ENCODE data around the gene PEAK3. TPM values are rescaled to one million over a fixed set of nuclear protein-coding genes. Genes with fewer than 3 reads are reported as not detected.

Gene PEAK3
- total and polyA plus RNA-seq, 3 experiments from 2014 or later, result 0.79 TPM; not detected in 2

DNA sequence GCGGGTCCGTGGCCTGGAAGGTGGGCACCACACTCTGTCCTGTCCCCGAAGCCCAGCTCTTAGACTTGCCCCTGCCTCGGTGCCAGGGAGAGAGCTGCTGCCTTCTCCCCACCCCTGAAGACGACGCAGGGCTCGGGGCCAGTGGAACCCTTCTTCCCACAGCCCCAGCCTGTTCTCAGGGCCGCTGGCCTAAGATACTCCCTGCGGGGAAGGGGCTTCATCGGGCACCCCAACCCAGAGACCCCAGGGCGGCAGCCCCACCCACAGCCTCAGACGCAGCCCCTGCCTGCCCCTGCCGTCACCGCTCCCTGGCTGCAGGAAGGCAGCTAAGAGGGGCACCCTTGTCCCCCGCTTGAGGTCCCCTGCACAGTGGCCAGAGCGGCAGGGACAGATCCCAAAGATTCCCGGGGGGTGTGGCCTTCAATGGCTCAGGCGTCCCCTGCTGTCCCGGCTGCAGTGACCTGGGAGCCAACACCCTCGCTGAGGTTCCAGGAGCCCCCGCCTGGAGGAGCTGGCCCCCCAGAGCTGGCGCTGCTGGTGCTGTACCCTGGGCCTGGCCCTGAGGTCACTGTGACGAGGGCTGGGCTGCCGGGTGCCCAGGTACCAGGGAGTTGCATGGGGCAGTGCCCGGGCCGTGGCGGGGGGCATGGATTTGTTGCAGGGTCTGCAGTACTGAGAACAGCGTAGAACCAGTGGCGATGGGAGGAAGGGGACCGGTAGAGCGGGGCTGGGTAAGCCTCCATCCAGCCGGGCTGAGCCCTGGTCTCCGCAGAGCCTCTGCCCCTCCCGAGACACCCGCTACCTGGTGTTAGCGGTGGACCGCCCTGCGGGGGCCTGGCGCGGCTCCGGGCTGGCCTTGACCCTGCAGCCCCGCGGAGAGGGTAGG, 31.9 kb downstream of the PEAK3 start:
- peaks cover 21% of the 10 kb centered on the region for H3K36me3 ChIP-seq (ENCODE audit: insufficient read depth, low read length)
- no peak for DNase-seq
- no peak overlapping the region for H3K27ac Mint-ChIP-seq
- H3K27ac ChIP-seq (ENCODE audit: low read depth, low read length), result no peak overlapping the region
- H3K36me3 Mint-ChIP-seq, result peaks cover 0 to 29% (median 0%) of the 10 kb centered on the region in 3 donors
- peaks cover 15% of the 10 kb centered on the region for H3K4me1 ChIP-seq (ENCODE audit: insufficient read depth, low read length)
- H3K4me3 Mint-ChIP-seq, result peak overlapping the region in 3 of 7 donors; percentile 13 to 37 (median 24)
- no peaks in the 10 kb centered on the region for H3K9me3 ChIP-seq (ENCODE audit: low read length)
- no peak overlapping the region for H3K4me3 ChIP-seq (ENCODE audit: low read length)
- ChIA-PET POLR2A (interaction anchor here (1.0 to 8.2 kb wide), 2 partner anchors 8 to 11 kb away, joined by 3 to 69 read pairs; no protein-coding TSS in a partner anchor), CTCF (interaction anchor here (0.9 to 1.7 kb wide), 4 partner anchors 9 to 13 kb away, joined by 3 to 7 read pairs (median 4); no protein-coding TSS in a partner anchor)
- peaks cover 0 to 1% (median 0%) of the 10 kb centered on the region in 5 donors for H3K9me3 Mint-ChIP-seq
- peaks cover 0 to 21% (median 4%) of the 10 kb centered on the region in 3 donors for H3K4me1 Mint-ChIP-seq
- peaks cover 10% of the 10 kb centered on the region for H3K27me3 ChIP-seq (ENCODE audit: insufficient read depth, low read length, poor library complexity, severe bottlenecking)
- peaks cover 0 to 2% of the 10 kb centered on the region in 2 donors for H3K27me3 Mint-ChIP-seq

DNA sequence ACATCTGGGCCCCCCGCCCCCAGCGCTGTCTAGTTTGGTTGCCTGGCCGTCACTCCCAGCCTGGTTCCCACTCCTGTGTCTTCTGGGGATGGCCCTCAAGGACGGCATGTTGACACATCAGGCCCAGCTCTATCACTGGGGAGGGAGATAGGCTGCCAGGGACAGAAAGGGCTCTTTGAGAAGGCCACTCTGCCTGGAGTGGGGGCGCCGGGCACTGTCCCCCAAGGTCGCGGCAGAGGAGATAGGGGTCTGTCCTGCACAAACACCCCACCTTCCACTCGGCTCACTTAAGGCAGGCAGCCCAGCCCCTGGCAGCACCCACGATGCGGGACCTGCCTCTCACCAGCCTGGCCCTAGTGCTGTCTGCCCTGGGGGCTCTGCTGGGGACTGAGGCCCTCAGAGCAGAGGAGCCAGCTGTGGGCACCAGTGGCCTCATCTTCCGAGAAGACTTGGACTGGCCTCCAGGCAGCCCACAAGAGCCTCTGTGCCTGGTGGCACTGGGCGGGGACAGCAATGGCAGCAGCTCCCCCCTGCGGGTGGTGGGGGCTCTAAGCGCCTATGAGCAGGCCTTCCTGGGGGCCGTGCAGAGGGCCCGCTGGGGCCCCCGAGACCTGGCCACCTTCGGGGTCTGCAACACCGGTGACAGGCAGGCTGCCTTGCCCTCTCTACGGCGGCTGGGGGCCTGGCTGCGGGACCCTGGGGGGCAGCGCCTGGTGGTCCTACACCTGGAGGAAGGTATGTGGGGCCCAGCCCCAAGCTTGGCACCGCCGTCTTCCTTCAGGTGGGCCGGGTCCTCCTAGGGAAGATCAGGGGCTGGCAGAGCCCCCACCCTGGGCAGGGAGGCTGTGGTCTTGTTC, 32.7 kb downstream of the PEAK3 start, which contains the start of gene AMH:
Gene AMH, plus strand, starts transcription at position 314 of the 857 bp plus-strand sequence. Its CDS starts 10 bp downstream, at position 324.
- DNase-seq, result no peak
- Mint-ChIP-seq H3K27me3 (peaks cover 0 to 2% of the 10 kb centered on the region in 2 donors), H3K9me3 (peaks cover 0 to 1% (median 0%) of the 10 kb centered on the region in 5 donors), H3K4me1 (peaks cover 0 to 21% (median 4%) of the 10 kb centered on the region in 3 donors), H3K36me3 (peaks cover 0 to 37% (median 0%) of the 10 kb centered on the region in 3 donors), H3K27ac (no peak within 1 kb of the TSS), H3K4me3 (peak within 1 kb of the TSS in 3 of 7 donors; percentile 13 to 32 (median 24))
- peaks cover 15% of the 10 kb centered on the region for H3K4me1 ChIP-seq (ENCODE audit: insufficient read depth, low read length)
- peaks cover 10% of the 10 kb centered on the region for H3K27me3 ChIP-seq (ENCODE audit: insufficient read depth, low read length, poor library complexity, severe bottlenecking)
- POLR2A ChIA-PET, result interaction anchor here (1.0 to 8.2 kb wide), 2 partner anchors 9 to 10 kb away, joined by 3 to 69 read pairs; no protein-coding TSS in a partner anchor
- no peak within 1 kb of the TSS for H3K4me3 ChIP-seq (ENCODE audit: low read length)
- H3K36me3 ChIP-seq (ENCODE audit: insufficient read depth, low read length), result peaks cover 30% of the 10 kb centered on the region
- CTCF ChIA-PET, result interaction anchor here (0.9 to 1.7 kb wide), 4 partner anchors 9 to 13 kb away, joined by 3 to 7 read pairs (median 4); no protein-coding TSS in a partner anchor
- no peaks in the 10 kb centered on the region for H3K9me3 ChIP-seq (ENCODE audit: low read length)
- no peak within 1 kb of the TSS for H3K27ac ChIP-seq (ENCODE audit: low read depth, low read length)

DNA sequence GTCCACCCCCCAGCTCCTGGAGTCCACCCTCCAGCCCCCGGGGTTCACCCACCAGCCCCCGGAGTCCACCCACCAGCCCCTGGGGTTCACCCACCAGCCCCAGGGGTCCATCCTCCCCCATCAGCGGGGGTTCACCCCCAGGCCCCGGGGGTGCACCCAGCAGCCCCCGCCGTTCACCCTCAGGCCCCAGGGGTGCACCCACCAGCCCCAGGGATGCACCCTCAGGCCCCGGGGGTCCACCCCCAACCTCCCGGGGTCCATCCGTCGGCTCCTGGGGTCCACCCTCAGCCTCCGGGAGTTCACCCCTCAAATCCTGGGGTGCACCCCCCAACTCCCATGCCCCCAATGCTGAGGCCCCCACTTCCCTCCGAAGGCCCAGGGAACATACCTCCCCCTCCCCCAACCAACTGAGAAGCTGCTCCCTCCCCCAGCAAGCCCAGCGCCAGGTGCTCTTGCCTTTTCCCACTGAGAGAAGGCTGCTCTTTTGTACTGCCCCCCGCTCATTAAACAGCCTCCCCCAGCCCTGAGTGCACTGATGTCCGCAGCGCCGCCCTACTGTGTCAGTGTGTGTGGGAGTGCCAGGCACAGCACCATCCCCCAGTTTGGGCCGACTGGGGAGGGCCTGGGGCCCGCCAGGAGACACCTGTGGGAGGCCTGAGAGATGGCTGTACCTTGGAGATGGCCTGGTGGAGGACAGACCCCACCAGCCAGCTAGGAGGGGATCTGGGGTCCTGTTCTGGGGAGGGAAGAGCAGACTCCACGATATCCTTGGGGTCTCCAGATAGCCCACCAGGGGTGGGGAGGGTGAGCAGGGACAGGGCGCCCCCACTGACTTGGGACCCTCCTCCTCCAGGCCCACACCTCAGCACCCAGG, 33.6 kb downstream of the PEAK3 start:
- Mint-ChIP-seq H3K27me3 (peaks cover 0 to 2% of the 10 kb centered on the region in 2 donors), H3K9me3 (peaks cover 0 to 1% (median 0%) of the 10 kb centered on the region in 5 donors), H3K36me3 (peaks cover 0 to 45% (median 0%) of the 10 kb centered on the region in 3 donors), H3K4me3 (no peak overlapping the region), H3K4me1 (peaks cover 0 to 16% (median 1%) of the 10 kb centered on the region in 3 donors), H3K27ac (no peak overlapping the region)
- ChIA-PET POLR2A (interaction anchor here (1.0 to 8.2 kb wide), 2 partner anchors 9 to 10 kb away, joined by 3 to 69 read pairs; no protein-coding TSS in a partner anchor), CTCF (interaction anchor here (1.7 kb wide), 1 partner anchor 10 kb away, joined by 7 read pairs; no protein-coding TSS in a partner anchor)
- Histone ChIP-seq H3K4me3 (ENCODE audit: low read length) (no peak overlapping the region), H3K4me1 (ENCODE audit: insufficient read depth, low read length) (peaks cover 17% of the 10 kb centered on the region), H3K9me3 (ENCODE audit: low read length) (no peaks in the 10 kb centered on the region), H3K36me3 (ENCODE audit: insufficient read depth, low read length) (peaks cover 38% of the 10 kb centered on the region), H3K27ac (ENCODE audit: low read depth, low read length) (no peak overlapping the region), H3K27me3 (ENCODE audit: insufficient read depth, low read length, poor library complexity, severe bottlenecking) (peaks cover 10% of the 10 kb centered on the region)
- no peak for DNase-seq

- Mint-ChIP-seq H3K9me3 (peaks cover 0 to 1% (median 0%) of the 10 kb centered on the region in 5 donors), H3K36me3 (peaks cover 0 to 50% (median 2%) of the 10 kb centered on the region in 3 donors), H3K4me3 (no peak overlapping the region), H3K27me3 (peaks cover 0 to 2% of the 10 kb centered on the region in 2 donors), H3K27ac (no peak overlapping the region), H3K4me1 (peaks cover 4 to 13% (median 4%) of the 10 kb centered on the region in 3 donors)
- ChIA-PET CTCF (no interaction called here), POLR2A (no interaction called here)
- Histone ChIP-seq H3K9me3 (ENCODE audit: low read length) (no peaks in the 10 kb centered on the region), H3K4me3 (ENCODE audit: low read length) (no peak overlapping the region), H3K4me1 (ENCODE audit: insufficient read depth, low read length) (peaks cover 21% of the 10 kb centered on the region), H3K27me3 (ENCODE audit: insufficient read depth, low read length, poor library complexity, severe bottlenecking) (peaks cover 10% of the 10 kb centered on the region), H3K27ac (ENCODE audit: low read depth, low read length) (no peak overlapping the region), H3K36me3 (ENCODE audit: insufficient read depth, low read length) (peaks cover 43% of the 10 kb centered on the region)
- no peak for DNase-seq
Measured at GRCh38 chr19:2247433-2248101, 34.4 kb downstream of the PEAK3 start.

GRCh38 chr19:2246801-2247361, 35.1 kb downstream of the PEAK3 start:
- peaks cover 0 to 1% (median 0%) of the 10 kb centered on the region in 5 donors for H3K9me3 Mint-ChIP-seq
- peaks cover 43% of the 10 kb centered on the region for H3K36me3 ChIP-seq (ENCODE audit: insufficient read depth, low read length)
- H3K4me3 ChIP-seq (ENCODE audit: low read length), result no peak overlapping the region
- H3K4me3 Mint-ChIP-seq, result no peak overlapping the region
- no peak for DNase-seq
- peaks cover 21% of the 10 kb centered on the region for H3K4me1 ChIP-seq (ENCODE audit: insufficient read depth, low read length)
- peaks cover 0 to 55% (median 3%) of the 10 kb centered on the region in 3 donors for H3K36me3 Mint-ChIP-seq
- peaks cover 9% of the 10 kb centered on the region for H3K27me3 ChIP-seq (ENCODE audit: insufficient read depth, low read length, poor library complexity, severe bottlenecking)
- H3K4me1 Mint-ChIP-seq, result peaks cover 9 to 16% (median 9%) of the 10 kb centered on the region in 3 donors
- H3K9me3 ChIP-seq (ENCODE audit: low read length), result no peaks in the 10 kb centered on the region
- POLR2A ChIA-PET, result interaction anchor here (1.3 kb wide), 1 partner anchor 11 kb away, joined by 3 read pairs; no protein-coding TSS in a partner anchor
- no peak overlapping the region for H3K27ac ChIP-seq (ENCODE audit: low read depth, low read length)
- H3K27ac Mint-ChIP-seq, result no peak overlapping the region
- CTCF ChIA-PET, result no interaction called here
- H3K27me3 Mint-ChIP-seq, result peaks cover 0 to 2% of the 10 kb centered on the region in 2 donors

- CTCF ChIA-PET, result interaction anchor here (1.9 kb wide), 1 partner anchor 13 kb away, joined by 5 read pairs; no protein-coding TSS in a partner anchor
- H3K27ac Mint-ChIP-seq, result no peak overlapping the region
- POLR2A ChIA-PET, result interaction anchor here (1.3 kb wide), 1 partner anchor 12 kb away, joined by 3 read pairs; no protein-coding TSS in a partner anchor
- peaks cover 0 to 1% (median 0%) of the 10 kb centered on the region in 5 donors for H3K9me3 Mint-ChIP-seq
- peaks cover 25% of the 10 kb centered on the region for H3K4me1 ChIP-seq (ENCODE audit: insufficient read depth, low read length)
- H3K4me1 Mint-ChIP-seq, result peaks cover 16 to 19% (median 16%) of the 10 kb centered on the region in 3 donors
- no peak for DNase-seq
- peaks cover 0 to 60% (median 3%) of the 10 kb centered on the region in 3 donors for H3K36me3 Mint-ChIP-seq
- H3K27ac ChIP-seq (ENCODE audit: low read depth, low read length), result no peak overlapping the region
- H3K4me3 ChIP-seq (ENCODE audit: low read length), result no peak overlapping the region
- H3K27me3 Mint-ChIP-seq, result peaks cover 0 to 2% of the 10 kb centered on the region in 2 donors
- H3K27me3 ChIP-seq (ENCODE audit: insufficient read depth, low read length, poor library complexity, severe bottlenecking), result peaks cover 5% of the 10 kb centered on the region
- no peaks in the 10 kb centered on the region for H3K9me3 ChIP-seq (ENCODE audit: low read length)
- H3K4me3 Mint-ChIP-seq, result peak overlapping the region in 1 of 7 donors; percentile 45
- peaks cover 43% of the 10 kb centered on the region for H3K36me3 ChIP-seq (ENCODE audit: insufficient read depth, low read length)
Measured at GRCh38 chr19:2246014-2246620, 35.9 kb downstream of the PEAK3 start.

Measured in CD8-positive, alpha-beta memory T cell (primary cell).